HCT116 (cell line): ENCODE results near the gene NRXN2.

ENCODE experiments used
- CTCF ChIP-seq, 3 experiments: fragments of 200-600 bp in 1 of 3; sonication (generic) in 1 of 3; IDR thresholded peaks in 2 of 3; conservative IDR thresholded peaks in 1 of 3; 2 replicates each; pipeline ENCODE4 v1.5.1; 2012 to 2017; ENCODE audit warnings: low read depth in 2 of 3, low read length in 2 of 3, antibody characterized with exemption in 1 of 3, borderline replicate concordance in 1 of 3, control low read depth in 1 of 3, mild to moderate bottlenecking in 1 of 3, mixed read lengths in 1 of 3, mixed run types in 1 of 3, moderate library complexity in 1 of 3; ENCODE audit not compliant: insufficient read depth in 1 of 3
- FOSL1 ChIP-seq: IDR thresholded peaks from 2 replicates; pipeline ENCODE4 v1.6.1; 2012; ENCODE audit warnings: low read depth
- POLR2A ChIP-seq: IDR thresholded peaks from 2 replicates; pipeline ENCODE4 v1.7.0; 2011; ENCODE audit warnings: borderline replicate concordance; ENCODE audit not compliant: insufficient read depth, insufficient read length; ENCODE audit errors: extremely low read depth
- RAD21 ChIP-seq: IDR thresholded peaks from 2 replicates; pipeline ENCODE4 v1.6.1; 2012; ENCODE audit warnings: low read depth, mild to moderate bottlenecking
- SRF ChIP-seq: IDR thresholded peaks from 2 replicates; pipeline ENCODE4 v1.6.1; 2012; ENCODE audit warnings: low read depth
- TF ChIP-seq, protein P1 (sequence below): IDR thresholded peaks from 2 replicates; pipeline ENCODE4 v1.6.1; 2011; ENCODE audit warnings: mild to moderate bottlenecking, low read length, moderate library complexity; ENCODE audit not compliant: insufficient replicate concordance; ENCODE audit errors: extremely low read depth

- TF ChIP-seq SRF = no peak
- TF ChIP-seq CTCF (IDR thresholded peaks at IDR 0.05 in 2 of 3, conservative IDR thresholded peaks at IDR 0.05 in 1 of 3; ENCODE audit: borderline replicate concordance in 1 of 3, insufficient read depth in 1 of 3, low read depth in 2 of 3, low read length in 2 of 3) = no peak
- TF ChIP-seq FOSL1 = no peak
- TF ChIP-seq, protein P1, sequence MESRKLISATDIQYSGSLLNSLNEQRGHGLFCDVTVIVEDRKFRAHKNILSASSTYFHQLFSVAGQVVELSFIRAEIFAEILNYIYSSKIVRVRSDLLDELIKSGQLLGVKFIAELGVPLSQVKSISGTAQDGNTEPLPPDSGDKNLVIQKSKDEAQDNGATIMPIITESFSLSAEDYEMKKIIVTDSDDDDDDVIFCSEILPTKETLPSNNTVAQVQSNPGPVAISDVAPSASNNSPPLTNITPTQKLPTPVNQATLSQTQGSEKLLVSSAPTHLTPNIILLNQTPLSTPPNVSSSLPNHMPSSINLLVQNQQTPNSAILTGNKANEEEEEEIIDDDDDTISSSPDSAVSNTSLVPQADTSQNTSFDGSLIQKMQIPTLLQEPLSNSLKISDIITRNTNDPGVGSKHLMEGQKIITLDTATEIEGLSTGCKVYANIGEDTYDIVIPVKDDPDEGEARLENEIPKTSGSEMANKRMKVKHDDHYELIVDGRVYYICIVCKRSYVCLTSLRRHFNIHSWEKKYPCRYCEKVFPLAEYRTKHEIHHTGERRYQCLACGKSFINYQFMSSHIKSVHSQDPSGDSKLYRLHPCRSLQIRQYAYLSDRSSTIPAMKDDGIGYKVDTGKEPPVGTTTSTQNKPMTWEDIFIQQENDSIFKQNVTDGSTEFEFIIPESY = no peak
- no peak for TF ChIP-seq RAD21
- no peak for TF ChIP-seq POLR2A
These were observed 5.8 kb downstream of the NRXN2 start for GRCh38 chr11:64717268-64717578.
